ENCODE measurements around the gene EPSTI1.

EPSTI1 gene

GRCh38 chr13:42929886-42930535, 62.0 kb downstream of the EPSTI1 start:
- H3K4me3 ChIP-seq (ENCODE audit: low read depth, low read length), result no peak overlapping the region
- H3K36me3 ChIP-seq (ENCODE audit: control insufficient read depth, insufficient read depth, low read length), result no peaks in the 10 kb centered on the region
- no peaks in the 10 kb centered on the region for H3K9me3 ChIP-seq (ENCODE audit: control insufficient read depth, insufficient read depth, low read length)
- H3K27ac ChIP-seq (ENCODE audit: low read depth, low read length), result no peak overlapping the region
- no peaks in the 10 kb centered on the region for H3K4me1 ChIP-seq (ENCODE audit: control insufficient read depth, insufficient read depth, low read length)
- no peak overlapping the region for H3K9ac ChIP-seq (ENCODE audit: low read depth, low read length)
- H3K27me3 ChIP-seq (ENCODE audit: control insufficient read depth, insufficient read depth, low read length), result no peaks in the 10 kb centered on the region

DNA sequence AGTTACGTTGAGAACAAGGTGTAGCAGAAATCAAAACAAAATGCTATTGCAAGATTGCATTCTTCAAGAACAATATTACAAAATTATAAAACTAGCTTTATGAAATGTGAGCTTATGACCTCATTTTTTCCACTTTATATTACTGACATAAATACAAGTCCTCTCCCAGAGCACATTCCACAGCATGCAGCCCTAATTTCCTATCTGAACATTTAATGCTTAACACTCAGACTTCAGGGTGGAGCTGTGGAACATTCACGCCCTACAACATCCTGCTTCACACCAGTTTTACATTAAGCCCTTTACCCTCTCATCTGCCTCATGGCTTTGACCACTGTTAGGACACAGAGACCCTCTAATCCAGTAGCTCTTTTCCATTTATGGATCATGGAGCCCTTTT, 65.5 kb downstream of the EPSTI1 start:
- Histone ChIP-seq H3K36me3 (ENCODE audit: control insufficient read depth, insufficient read depth, low read length) (no peaks in the 10 kb centered on the region), H3K9ac (ENCODE audit: low read depth, low read length) (no peak overlapping the region), H3K4me1 (ENCODE audit: control insufficient read depth, insufficient read depth, low read length) (no peaks in the 10 kb centered on the region), H3K27me3 (ENCODE audit: control insufficient read depth, insufficient read depth, low read length) (no peaks in the 10 kb centered on the region), H3K4me3 (ENCODE audit: low read depth, low read length) (no peak overlapping the region), H3K9me3 (ENCODE audit: control insufficient read depth, insufficient read depth, low read length) (no peaks in the 10 kb centered on the region), H3K27ac (ENCODE audit: low read depth, low read length) (no peak overlapping the region)

GRCh38 chr13:42926043-42926442, 66.0 kb downstream of the EPSTI1 start:
- no peak overlapping the region for H3K9ac ChIP-seq (ENCODE audit: low read depth, low read length)
- H3K27ac ChIP-seq (ENCODE audit: low read depth, low read length), result no peak overlapping the region
- no peaks in the 10 kb centered on the region for H3K36me3 ChIP-seq (ENCODE audit: control insufficient read depth, insufficient read depth, low read length)
- H3K27me3 ChIP-seq (ENCODE audit: control insufficient read depth, insufficient read depth, low read length), result no peaks in the 10 kb centered on the region
- H3K9me3 ChIP-seq (ENCODE audit: control insufficient read depth, insufficient read depth, low read length), result no peaks in the 10 kb centered on the region
- H3K4me3 ChIP-seq (ENCODE audit: low read depth, low read length), result no peak overlapping the region
- H3K4me1 ChIP-seq (ENCODE audit: control insufficient read depth, insufficient read depth, low read length), result no peaks in the 10 kb centered on the region

- no peak overlapping the region for H3K4me3 ChIP-seq (ENCODE audit: low read depth, low read length)
- H3K9me3 ChIP-seq (ENCODE audit: control insufficient read depth, insufficient read depth, low read length), result no peaks in the 10 kb centered on the region
- H3K27ac ChIP-seq (ENCODE audit: low read depth, low read length), result no peak overlapping the region
- H3K9ac ChIP-seq (ENCODE audit: low read depth, low read length), result no peak overlapping the region
- no peaks in the 10 kb centered on the region for H3K36me3 ChIP-seq (ENCODE audit: control insufficient read depth, insufficient read depth, low read length)
- no peaks in the 10 kb centered on the region for H3K4me1 ChIP-seq (ENCODE audit: control insufficient read depth, insufficient read depth, low read length)
- H3K27me3 ChIP-seq (ENCODE audit: control insufficient read depth, insufficient read depth, low read length), result no peaks in the 10 kb centered on the region
These were observed 66.4 kb downstream of the EPSTI1 start for GRCh38 chr13:42925626-42926025.

DNA sequence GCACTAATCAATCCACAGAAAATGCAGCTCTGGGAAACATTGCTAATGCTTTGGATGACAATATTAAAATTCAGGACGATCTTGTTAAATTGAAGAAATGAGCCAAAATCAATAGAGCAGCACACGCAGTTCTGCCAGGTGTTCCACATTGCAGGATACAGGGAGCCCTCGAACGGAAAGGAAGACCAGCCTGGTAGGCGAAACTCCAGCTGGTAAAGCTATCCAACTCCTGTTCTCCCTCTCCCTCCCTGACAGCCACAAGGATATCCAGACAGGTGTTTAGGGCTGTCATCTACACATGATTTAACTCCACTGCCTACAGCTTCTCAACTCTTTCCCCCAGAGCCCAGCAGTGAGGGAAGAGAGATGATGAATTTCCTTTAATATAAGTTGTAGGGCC, 67.7 kb downstream of the EPSTI1 start:
- Histone ChIP-seq H3K27ac (ENCODE audit: low read depth, low read length) (no peak overlapping the region), H3K9me3 (ENCODE audit: control insufficient read depth, insufficient read depth, low read length) (no peaks in the 10 kb centered on the region), H3K9ac (ENCODE audit: low read depth, low read length) (no peak overlapping the region), H3K4me1 (ENCODE audit: control insufficient read depth, insufficient read depth, low read length) (no peaks in the 10 kb centered on the region), H3K4me3 (ENCODE audit: low read depth, low read length) (no peak overlapping the region), H3K27me3 (ENCODE audit: control insufficient read depth, insufficient read depth, low read length) (no peaks in the 10 kb centered on the region), H3K36me3 (ENCODE audit: control insufficient read depth, insufficient read depth, low read length) (no peaks in the 10 kb centered on the region)

GRCh38 chr13:42907745-42908144, 84.3 kb downstream of the EPSTI1 start:
- H3K9me3 ChIP-seq (ENCODE audit: control insufficient read depth, insufficient read depth, low read length), result no peaks in the 10 kb centered on the region
- no peaks in the 10 kb centered on the region for H3K27me3 ChIP-seq (ENCODE audit: control insufficient read depth, insufficient read depth, low read length)
- no peak overlapping the region for H3K9ac ChIP-seq (ENCODE audit: low read depth, low read length)

GRCh38 chr13:42906257-42906656, 85.8 kb downstream of the EPSTI1 start:
- Histone ChIP-seq H3K9ac (ENCODE audit: low read depth, low read length) (no peak overlapping the region), H3K9me3 (ENCODE audit: control insufficient read depth, insufficient read depth, low read length) (no peaks in the 10 kb centered on the region), H3K27me3 (ENCODE audit: control insufficient read depth, insufficient read depth, low read length) (no peaks in the 10 kb centered on the region), H3K4me1 (ENCODE audit: control insufficient read depth, insufficient read depth, low read length) (no peaks in the 10 kb centered on the region), H3K27ac (ENCODE audit: low read depth, low read length) (no peak overlapping the region), H3K4me3 (ENCODE audit: low read depth, low read length) (no peak overlapping the region), H3K36me3 (ENCODE audit: control insufficient read depth, insufficient read depth, low read length) (no peaks in the 10 kb centered on the region)

More at GRCh38 chr13:42907745-42908144, 84.3 kb downstream of the EPSTI1 start:
- Histone ChIP-seq H3K4me3 (ENCODE audit: low read depth, low read length) (no peak overlapping the region), H3K27ac (ENCODE audit: low read depth, low read length) (no peak overlapping the region), H3K4me1 (ENCODE audit: control insufficient read depth, insufficient read depth, low read length) (no peaks in the 10 kb centered on the region), H3K36me3 (ENCODE audit: control insufficient read depth, insufficient read depth, low read length) (no peaks in the 10 kb centered on the region)

DNA sequence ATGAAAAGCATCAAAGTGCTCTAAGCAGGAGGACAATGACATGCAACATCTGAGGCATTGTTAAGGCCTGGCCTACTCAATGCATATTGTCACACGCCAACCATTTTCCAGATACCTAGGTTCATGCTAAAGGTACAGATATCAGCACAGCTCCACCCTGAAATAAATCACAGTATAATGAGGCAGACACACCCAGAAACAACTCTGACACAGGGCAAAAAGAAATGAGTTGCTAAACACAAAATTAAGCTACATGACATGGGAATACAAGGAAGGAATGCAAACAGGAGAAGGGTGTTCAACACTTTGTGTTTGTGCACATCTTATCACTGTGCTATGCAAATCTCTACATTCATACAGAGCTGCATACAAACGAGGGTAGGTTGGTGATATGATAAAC, 86.5 kb downstream of the EPSTI1 start:
- Histone ChIP-seq H3K4me1 (ENCODE audit: control insufficient read depth, insufficient read depth, low read length) (no peaks in the 10 kb centered on the region), H3K4me3 (ENCODE audit: low read depth, low read length) (no peak overlapping the region), H3K27me3 (ENCODE audit: control insufficient read depth, insufficient read depth, low read length) (no peaks in the 10 kb centered on the region), H3K9ac (ENCODE audit: low read depth, low read length) (no peak overlapping the region), H3K9me3 (ENCODE audit: control insufficient read depth, insufficient read depth, low read length) (no peaks in the 10 kb centered on the region), H3K27ac (ENCODE audit: low read depth, low read length) (no peak overlapping the region), H3K36me3 (ENCODE audit: control insufficient read depth, insufficient read depth, low read length) (no peaks in the 10 kb centered on the region)

- H3K4me3 ChIP-seq (ENCODE audit: low read depth, low read length), result no peak overlapping the region
- H3K36me3 ChIP-seq (ENCODE audit: control insufficient read depth, insufficient read depth, low read length), result no peaks in the 10 kb centered on the region
- H3K9ac ChIP-seq (ENCODE audit: low read depth, low read length), result no peak overlapping the region
- H3K27me3 ChIP-seq (ENCODE audit: control insufficient read depth, insufficient read depth, low read length), result no peaks in the 10 kb centered on the region
- no peak overlapping the region for H3K27ac ChIP-seq (ENCODE audit: low read depth, low read length)
- H3K9me3 ChIP-seq (ENCODE audit: control insufficient read depth, insufficient read depth, low read length), result no peaks in the 10 kb centered on the region
- peaks cover 11% of the 10 kb centered on the region for H3K4me1 ChIP-seq (ENCODE audit: control insufficient read depth, insufficient read depth, low read length)
These were observed 92.8 kb downstream of the EPSTI1 start for GRCh38 chr13:42899266-42899665.

DNA sequence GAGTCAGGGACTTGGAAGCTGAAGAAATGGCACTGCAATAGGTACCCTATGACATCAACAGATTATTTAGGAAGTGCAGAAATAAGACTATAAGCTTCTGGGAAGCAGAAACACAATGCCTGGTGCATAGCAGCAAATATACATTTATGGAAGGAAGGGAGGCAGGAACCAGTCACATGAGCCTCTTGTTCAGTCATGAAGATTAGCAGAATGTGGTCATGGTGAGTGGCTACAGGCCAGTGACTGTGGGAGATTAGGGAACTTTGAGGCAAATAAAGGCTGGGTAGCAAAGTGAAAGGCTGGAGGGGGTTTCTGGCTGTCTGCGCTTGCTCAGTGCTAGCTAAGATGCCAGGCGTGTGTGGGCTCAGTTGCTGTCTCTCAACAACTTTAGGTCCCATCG, 96.3 kb downstream of the EPSTI1 start:
- H3K4me1 ChIP-seq (ENCODE audit: control insufficient read depth, insufficient read depth, low read length), result peaks cover 13% of the 10 kb centered on the region
- no peak overlapping the region for H3K9ac ChIP-seq (ENCODE audit: low read depth, low read length)
- no peaks in the 10 kb centered on the region for H3K27me3 ChIP-seq (ENCODE audit: control insufficient read depth, insufficient read depth, low read length)
- no peaks in the 10 kb centered on the region for H3K9me3 ChIP-seq (ENCODE audit: control insufficient read depth, insufficient read depth, low read length)
- H3K36me3 ChIP-seq (ENCODE audit: control insufficient read depth, insufficient read depth, low read length), result no peaks in the 10 kb centered on the region
- H3K27ac ChIP-seq (ENCODE audit: low read depth, low read length), result no peak overlapping the region
- no peak overlapping the region for H3K4me3 ChIP-seq (ENCODE audit: low read depth, low read length)

GRCh38 chr13:42894765-42895243, 97.2 kb downstream of the EPSTI1 start:
- H3K9ac ChIP-seq (ENCODE audit: low read depth, low read length), result no peak overlapping the region
- no peaks in the 10 kb centered on the region for H3K27me3 ChIP-seq (ENCODE audit: control insufficient read depth, insufficient read depth, low read length)
- peaks cover 13% of the 10 kb centered on the region for H3K4me1 ChIP-seq (ENCODE audit: control insufficient read depth, insufficient read depth, low read length)
- no peak overlapping the region for H3K4me3 ChIP-seq (ENCODE audit: low read depth, low read length)
- no peaks in the 10 kb centered on the region for H3K9me3 ChIP-seq (ENCODE audit: control insufficient read depth, insufficient read depth, low read length)
- H3K36me3 ChIP-seq (ENCODE audit: control insufficient read depth, insufficient read depth, low read length), result no peaks in the 10 kb centered on the region
- H3K27ac ChIP-seq (ENCODE audit: low read depth, low read length), result no peak overlapping the region

All from HUES48 (cell line).